Measurements from ENCODE around the gene CRB1.

Gene CRB1

GRCh38 chr1:197465528-197466327 is 197.7 kb downstream of the CRB1 start:
- H3K27ac ChIP-seq (ENCODE audit: low read depth, low read length), result no peak overlapping the region
- no peaks in the 10 kb centered on the region for H3K27me3 ChIP-seq (ENCODE audit: control insufficient read depth in 5 of 5, insufficient read depth in 4 of 5, low read length in 5 of 5)
- no peak overlapping the region for H3K9ac ChIP-seq (ENCODE audit: low read length in 5 of 5)
- H3K36me3 ChIP-seq (ENCODE audit: control insufficient read depth in 5 of 5, insufficient read depth in 5 of 5, low read length in 5 of 5), result no peaks in the 10 kb centered on the region
- H3K4me1 ChIP-seq (ENCODE audit: control insufficient read depth in 5 of 5, insufficient read depth in 5 of 5, low read length in 5 of 5), result peaks cover 0 to 6% (median 5%) of the 10 kb centered on the region in 5 donors
- H3K4me3 ChIP-seq (ENCODE audit: low read depth in 1 of 5, low read length in 5 of 5), result no peak overlapping the region
- H3K9me3 ChIP-seq (ENCODE audit: control insufficient read depth in 5 of 5, low read length in 5 of 5), result no peaks in the 10 kb centered on the region

- Histone ChIP-seq H3K9ac (ENCODE audit: low read length in 5 of 5) (no peak overlapping the region), H3K27me3 (ENCODE audit: control insufficient read depth in 5 of 5, insufficient read depth in 4 of 5, low read length in 5 of 5) (peaks cover 0 to 2% (median 0%) of the 10 kb centered on the region in 5 donors), H3K9me3 (ENCODE audit: control insufficient read depth in 5 of 5, low read length in 5 of 5) (no peaks in the 10 kb centered on the region), H3K36me3 (ENCODE audit: control insufficient read depth in 5 of 5, insufficient read depth in 5 of 5, low read length in 5 of 5) (no peaks in the 10 kb centered on the region), H3K4me1 (ENCODE audit: control insufficient read depth in 5 of 5, insufficient read depth in 5 of 5, low read length in 5 of 5) (peaks cover 0 to 6% (median 5%) of the 10 kb centered on the region in 5 donors), H3K27ac (ENCODE audit: low read depth, low read length) (no peak overlapping the region), H3K4me3 (ENCODE audit: low read depth in 1 of 5, low read length in 5 of 5) (no peak overlapping the region)
Observed at GRCh38 chr1:197466813-197467212, 198.8 kb downstream of the CRB1 start.

GRCh38 chr1:197467881-197468280 is 199.8 kb downstream of the CRB1 start:
- no peak overlapping the region for H3K27ac ChIP-seq (ENCODE audit: low read depth, low read length)
- no peaks in the 10 kb centered on the region for H3K36me3 ChIP-seq (ENCODE audit: control insufficient read depth in 5 of 5, insufficient read depth in 5 of 5, low read length in 5 of 5)
- no peak overlapping the region for H3K9ac ChIP-seq (ENCODE audit: low read length in 5 of 5)
- H3K4me3 ChIP-seq (ENCODE audit: low read depth in 1 of 5, low read length in 5 of 5), result no peak overlapping the region
- no peaks in the 10 kb centered on the region for H3K9me3 ChIP-seq (ENCODE audit: control insufficient read depth in 5 of 5, low read length in 5 of 5)
- H3K27me3 ChIP-seq (ENCODE audit: control insufficient read depth in 5 of 5, insufficient read depth in 4 of 5, low read length in 5 of 5), result peaks cover 0 to 2% (median 0%) of the 10 kb centered on the region in 5 donors
- peaks cover 0 to 6% (median 5%) of the 10 kb centered on the region in 5 donors for H3K4me1 ChIP-seq (ENCODE audit: control insufficient read depth in 5 of 5, insufficient read depth in 5 of 5, low read length in 5 of 5)

GRCh38 chr1:197468543-197469175 is 200.6 kb downstream of the CRB1 start:
- Histone ChIP-seq H3K27ac (ENCODE audit: low read depth, low read length) (no peak overlapping the region), H3K9ac (ENCODE audit: low read length in 5 of 5) (no peak overlapping the region), H3K36me3 (ENCODE audit: control insufficient read depth in 5 of 5, insufficient read depth in 5 of 5, low read length in 5 of 5) (no peaks in the 10 kb centered on the region), H3K9me3 (ENCODE audit: control insufficient read depth in 5 of 5, low read length in 5 of 5) (no peaks in the 10 kb centered on the region), H3K4me1 (ENCODE audit: control insufficient read depth in 5 of 5, insufficient read depth in 5 of 5, low read length in 5 of 5) (peaks cover 0 to 6% (median 5%) of the 10 kb centered on the region in 5 donors), H3K27me3 (ENCODE audit: control insufficient read depth in 5 of 5, insufficient read depth in 4 of 5, low read length in 5 of 5) (peaks cover 0 to 2% (median 0%) of the 10 kb centered on the region in 5 donors), H3K4me3 (ENCODE audit: low read depth in 1 of 5, low read length in 5 of 5) (no peak overlapping the region)

- H3K9ac ChIP-seq (ENCODE audit: low read length in 5 of 5), result no peak overlapping the region
- H3K4me1 ChIP-seq (ENCODE audit: control insufficient read depth in 5 of 5, insufficient read depth in 5 of 5, low read length in 5 of 5), result peaks cover 0 to 4% (median 0%) of the 10 kb centered on the region in 5 donors
- H3K9me3 ChIP-seq (ENCODE audit: control insufficient read depth in 5 of 5, low read length in 5 of 5), result no peaks in the 10 kb centered on the region
- peaks cover 0 to 2% (median 0%) of the 10 kb centered on the region in 5 donors for H3K27me3 ChIP-seq (ENCODE audit: control insufficient read depth in 5 of 5, insufficient read depth in 4 of 5, low read length in 5 of 5)
- no peak overlapping the region for H3K27ac ChIP-seq (ENCODE audit: low read depth, low read length)
- no peaks in the 10 kb centered on the region for H3K36me3 ChIP-seq (ENCODE audit: control insufficient read depth in 5 of 5, insufficient read depth in 5 of 5, low read length in 5 of 5)
- H3K4me3 ChIP-seq (ENCODE audit: low read depth in 1 of 5, low read length in 5 of 5), result no peak overlapping the region
Observed at GRCh38 chr1:197469620-197470210, 201.7 kb downstream of the CRB1 start.

- Histone ChIP-seq H3K4me1 (ENCODE audit: control insufficient read depth in 5 of 5, insufficient read depth in 5 of 5, low read length in 5 of 5) (peaks cover 0 to 4% (median 0%) of the 10 kb centered on the region in 5 donors), H3K27ac (ENCODE audit: low read depth, low read length) (no peak overlapping the region), H3K4me3 (ENCODE audit: low read depth in 1 of 5, low read length in 5 of 5) (no peak overlapping the region), H3K9ac (ENCODE audit: low read length in 5 of 5) (no peak overlapping the region), H3K36me3 (ENCODE audit: control insufficient read depth in 5 of 5, insufficient read depth in 5 of 5, low read length in 5 of 5) (no peaks in the 10 kb centered on the region), H3K27me3 (ENCODE audit: control insufficient read depth in 5 of 5, insufficient read depth in 4 of 5, low read length in 5 of 5) (peaks cover 0 to 2% (median 0%) of the 10 kb centered on the region in 5 donors), H3K9me3 (ENCODE audit: control insufficient read depth in 5 of 5, low read length in 5 of 5) (no peaks in the 10 kb centered on the region)
Observed at GRCh38 chr1:197470330-197470729, 202.3 kb downstream of the CRB1 start.

- Histone ChIP-seq H3K9me3 (ENCODE audit: control insufficient read depth in 5 of 5, low read length in 5 of 5) (no peaks in the 10 kb centered on the region), H3K4me1 (ENCODE audit: control insufficient read depth in 5 of 5, insufficient read depth in 5 of 5, low read length in 5 of 5) (peaks cover 0 to 4% (median 0%) of the 10 kb centered on the region in 5 donors), H3K27me3 (ENCODE audit: control insufficient read depth in 5 of 5, insufficient read depth in 4 of 5, low read length in 5 of 5) (peaks cover 0 to 2% (median 0%) of the 10 kb centered on the region in 5 donors), H3K36me3 (ENCODE audit: control insufficient read depth in 5 of 5, insufficient read depth in 5 of 5, low read length in 5 of 5) (no peaks in the 10 kb centered on the region), H3K27ac (ENCODE audit: low read depth, low read length) (no peak overlapping the region), H3K9ac (ENCODE audit: low read length in 5 of 5) (no peak overlapping the region), H3K4me3 (ENCODE audit: low read depth in 1 of 5, low read length in 5 of 5) (no peak overlapping the region)
Observed at GRCh38 chr1:197471248-197471985, 203.4 kb downstream of the CRB1 start.

- no peak overlapping the region for H3K27ac ChIP-seq (ENCODE audit: low read depth, low read length)
- no peak overlapping the region for H3K4me3 ChIP-seq (ENCODE audit: low read depth in 1 of 5, low read length in 5 of 5)
- peaks cover 0 to 2% (median 0%) of the 10 kb centered on the region in 5 donors for H3K27me3 ChIP-seq (ENCODE audit: control insufficient read depth in 5 of 5, insufficient read depth in 4 of 5, low read length in 5 of 5)
- peaks cover 0 to 4% (median 0%) of the 10 kb centered on the region in 5 donors for H3K4me1 ChIP-seq (ENCODE audit: control insufficient read depth in 5 of 5, insufficient read depth in 5 of 5, low read length in 5 of 5)
- no peak overlapping the region for H3K9ac ChIP-seq (ENCODE audit: low read length in 5 of 5)
- H3K9me3 ChIP-seq (ENCODE audit: control insufficient read depth in 5 of 5, low read length in 5 of 5), result no peaks in the 10 kb centered on the region
- H3K36me3 ChIP-seq (ENCODE audit: control insufficient read depth in 5 of 5, insufficient read depth in 5 of 5, low read length in 5 of 5), result no peaks in the 10 kb centered on the region
Observed at GRCh38 chr1:197472141-197472540, 204.1 kb downstream of the CRB1 start.

- Histone ChIP-seq H3K9ac (ENCODE audit: low read length in 5 of 5) (no peak overlapping the region), H3K4me1 (ENCODE audit: control insufficient read depth in 5 of 5, insufficient read depth in 5 of 5, low read length in 5 of 5) (no peaks in the 10 kb centered on the region), H3K27ac (ENCODE audit: low read depth, low read length) (no peak overlapping the region), H3K9me3 (ENCODE audit: control insufficient read depth in 5 of 5, low read length in 5 of 5) (no peaks in the 10 kb centered on the region), H3K36me3 (ENCODE audit: control insufficient read depth in 5 of 5, insufficient read depth in 5 of 5, low read length in 5 of 5) (no peaks in the 10 kb centered on the region), H3K27me3 (ENCODE audit: control insufficient read depth in 5 of 5, insufficient read depth in 4 of 5, low read length in 5 of 5) (no peaks in the 10 kb centered on the region), H3K4me3 (ENCODE audit: low read depth in 1 of 5, low read length in 5 of 5) (no peak overlapping the region)
Observed at GRCh38 chr1:197480446-197480845, 212.4 kb downstream of the CRB1 start.

All from subcutaneous abdominal adipose tissue (tissue), 5 donors.